Mesendoderm (in vitro differentiated cells): ENCODE results near the gene LAMA4.
A peak's percentile ranks its signal among the peaks of the same experiment; 100 is the strongest.

Experiments used
- DNase-seq: peaks from one replicate; pipeline ENCODE4 v3.0.0; 2013
- H2AK5ac ChIP-seq: 2 replicates; pipeline ENCODE4 v1.6.1; 2013; ENCODE audit warnings: low read length, inconsistent platforms
- H2BK120ac ChIP-seq: 2 replicates; pipeline ENCODE4 v1.6.1; 2013; ENCODE audit warnings: low read depth, mild to moderate bottlenecking, low read length, moderate library complexity, mixed read lengths
- H2BK15ac ChIP-seq: replicated peaks from 2 replicates; pipeline ENCODE4 v1.6.1; 2013; ENCODE audit warnings: low read depth, mild to moderate bottlenecking, moderate library complexity
- H2BK5ac ChIP-seq: 2 replicates; pipeline ENCODE4 v1.6.1; 2013; ENCODE audit warnings: low read length, inconsistent platforms
- H3K18ac ChIP-seq: 2 replicates; pipeline ENCODE4 v1.6.1; 2013; ENCODE audit warnings: mild to moderate bottlenecking, low read length, mixed read lengths
- H3K23ac ChIP-seq: one replicate; pipeline ENCODE4 v1.6.1; 2013; ENCODE audit warnings: low read length
- H3K27ac ChIP-seq: 2 replicates; pipeline ENCODE4 v1.5.1; 2013; ENCODE audit warnings: low read depth, mild to moderate bottlenecking, inconsistent platforms, low read length, moderate library complexity
- H3K27me3 ChIP-seq: 2 replicates; pipeline ENCODE4 v1.6.1; 2013; ENCODE audit warnings: low read length, control low read depth, mild to moderate bottlenecking, inconsistent platforms; ENCODE audit not compliant: insufficient read depth, poor library complexity
- H3K36me3 ChIP-seq: 2 replicates; pipeline ENCODE4 v1.6.1; 2013; ENCODE audit warnings: low read length, inconsistent platforms; ENCODE audit not compliant: control insufficient read depth, insufficient read depth
- H3K4ac ChIP-seq: one replicate; pipeline ENCODE4 v1.6.1; 2013; ENCODE audit warnings: low read depth, mild to moderate bottlenecking, low read length, moderate library complexity
- H3K4me1 ChIP-seq: 2 replicates; pipeline ENCODE4 v1.6.1; 2013; ENCODE audit warnings: low read depth, low read length, inconsistent platforms; ENCODE audit not compliant: control insufficient read depth
- H3K4me2 ChIP-seq: 2 replicates; pipeline ENCODE4 v1.6.1; 2013; ENCODE audit warnings: low read length
- H3K4me3 ChIP-seq: 2 replicates; pipeline ENCODE4 v1.5.1; 2013; ENCODE audit warnings: mild to moderate bottlenecking, low read length
- H3K56ac ChIP-seq: one replicate; pipeline ENCODE4 v1.6.1; 2013; ENCODE audit warnings: low read length
- H3K79me1 ChIP-seq: 2 replicates; pipeline ENCODE4 v1.6.1; 2013; ENCODE audit warnings: low read length, inconsistent platforms
- H3K79me2 ChIP-seq: 2 replicates; pipeline ENCODE4 v1.6.1; 2013; ENCODE audit warnings: mild to moderate bottlenecking, low read length; ENCODE audit not compliant: control insufficient read depth, insufficient read depth
- H3K9ac ChIP-seq: 2 replicates; pipeline ENCODE4 v1.6.1; 2013; ENCODE audit warnings: low read length, inconsistent platforms
- H4K5ac ChIP-seq: one replicate; pipeline ENCODE4 v1.6.1; 2013; ENCODE audit warnings: low read length
- H4K8ac ChIP-seq: one replicate; pipeline ENCODE4 v1.6.1; 2013; ENCODE audit warnings: low read depth, mild to moderate bottlenecking, control low read depth, low read length, moderate library complexity
- WGBS: extraction: QIAGEN DNeasy Blood & Tissue Kit; methylation state at CpG from one replicate; pipeline ENCODE4 v1.1.7; 2013; ENCODE audit warnings: low lambda C conversion rate, missing lambda C conversion rate; ENCODE audit not compliant: insufficient coverage; ENCODE audit errors: extremely low coverage; 5-methylcytosine and 5-hydroxymethylcytosine counted together

Gene LAMA4

GRCh38 chr6:112122756-112123155, 131.6 kb downstream of the LAMA4 start:
- Histone ChIP-seq H2BK120ac (no peak overlapping the region), H3K56ac (no peak overlapping the region), H4K5ac (no peak overlapping the region), H3K18ac (no peak overlapping the region), H2BK15ac (no peak overlapping the region), H3K23ac (no peak overlapping the region), H3K27me3 (no peaks in the 10 kb centered on the region), H3K4ac (no peak overlapping the region), H4K8ac (no peak overlapping the region), H3K4me3 (no peak overlapping the region), H3K36me3 (no peaks in the 10 kb centered on the region), H3K79me2 (no peaks in the 10 kb centered on the region), H3K4me1 (no peaks in the 10 kb centered on the region), H2BK5ac (no peak overlapping the region), H3K79me1 (no peaks in the 10 kb centered on the region), H3K4me2 (no peak overlapping the region), H2AK5ac (no peak overlapping the region), H3K27ac (no peak overlapping the region), H3K9ac (no peak overlapping the region)
- no peak for DNase-seq
- WGBS: no CpG with 5 or more reads among the region's 2 CpGs

DNA sequence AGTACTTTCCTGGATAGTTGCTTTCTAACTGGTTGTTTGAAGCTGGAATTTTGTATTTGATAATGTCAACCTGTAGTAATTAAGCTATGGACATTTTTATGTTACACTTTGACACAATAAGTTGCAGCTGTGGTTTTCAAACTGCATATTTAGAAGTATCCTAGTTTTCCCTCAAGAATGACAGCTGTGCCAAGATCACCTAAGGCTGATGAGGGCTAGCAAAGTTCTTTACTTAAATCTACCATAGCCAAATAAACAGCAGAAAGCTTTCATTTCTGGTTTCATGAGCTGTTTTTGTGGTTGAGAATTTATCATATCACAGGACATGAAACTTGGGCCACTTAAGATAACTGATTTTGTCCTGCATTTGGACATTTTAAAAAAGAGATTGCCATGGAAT, 136.3 kb downstream of the LAMA4 start:
- no peak overlapping the region for H3K4me2 ChIP-seq
- H2BK5ac ChIP-seq: no peak overlapping the region
- no peak overlapping the region for H3K4ac ChIP-seq
- H3K27me3 ChIP-seq: no peaks in the 10 kb centered on the region
- no peak overlapping the region for H3K4me3 ChIP-seq
- no peak overlapping the region for H3K23ac ChIP-seq
- no peaks in the 10 kb centered on the region for H3K79me1 ChIP-seq
- no peak overlapping the region for H3K56ac ChIP-seq
- no peak overlapping the region for H3K9ac ChIP-seq
- H3K27ac ChIP-seq: no peak overlapping the region
- no peak overlapping the region for H2BK15ac ChIP-seq
- DNase-seq: no peak
- no peak overlapping the region for H4K5ac ChIP-seq
- no peak overlapping the region for H2AK5ac ChIP-seq
- H2BK120ac ChIP-seq: no peak overlapping the region
- no peaks in the 10 kb centered on the region for H3K36me3 ChIP-seq
- no peaks in the 10 kb centered on the region for H3K79me2 ChIP-seq
- H3K18ac ChIP-seq: no peak overlapping the region
- no peaks in the 10 kb centered on the region for H3K4me1 ChIP-seq
- H4K8ac ChIP-seq: no peak overlapping the region

GRCh38 chr6:112117554-112117953, 136.8 kb downstream of the LAMA4 start:
- Histone ChIP-seq H4K8ac (no peak overlapping the region), H3K36me3 (no peaks in the 10 kb centered on the region), H3K79me2 (no peaks in the 10 kb centered on the region), H3K27me3 (no peaks in the 10 kb centered on the region), H4K5ac (no peak overlapping the region), H2BK120ac (no peak overlapping the region), H3K56ac (no peak overlapping the region), H3K79me1 (no peaks in the 10 kb centered on the region), H3K9ac (no peak overlapping the region), H3K18ac (no peak overlapping the region), H3K27ac (no peak overlapping the region), H3K23ac (no peak overlapping the region), H2BK5ac (no peak overlapping the region), H2AK5ac (no peak overlapping the region), H3K4ac (no peak overlapping the region), H2BK15ac (no peak overlapping the region), H3K4me3 (no peak overlapping the region), H3K4me1 (no peaks in the 10 kb centered on the region), H3K4me2 (no peak overlapping the region)
- no peak for DNase-seq
- no CpG with 5 or more reads among the region's 1 CpG for WGBS

DNA sequence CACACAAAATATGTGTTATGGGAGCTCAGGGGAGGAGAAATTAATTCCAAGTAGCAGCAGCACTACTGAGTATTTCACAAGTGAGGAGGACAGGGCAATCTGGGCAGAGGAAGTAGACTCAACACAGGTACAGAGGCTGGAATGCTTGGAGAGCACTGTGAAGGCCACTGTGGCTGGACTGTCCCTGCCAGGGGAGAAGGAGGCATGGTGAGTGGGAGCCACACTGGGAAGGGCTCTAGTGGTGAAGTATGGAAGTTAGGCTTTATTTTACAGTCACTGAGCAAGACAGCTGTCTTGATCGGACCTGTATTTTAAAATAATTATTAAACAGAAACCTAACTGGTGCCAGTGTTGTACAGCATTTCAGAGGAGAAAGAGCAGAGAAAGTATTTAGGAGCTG, 138.1 kb downstream of the LAMA4 start:
- H3K4me3 ChIP-seq: no peak overlapping the region
- no peak overlapping the region for H3K4ac ChIP-seq
- no peak overlapping the region for H4K8ac ChIP-seq
- H3K79me2 ChIP-seq: no peaks in the 10 kb centered on the region
- H3K18ac ChIP-seq: no peak overlapping the region
- peak; percentile 24 for DNase-seq
- no peaks in the 10 kb centered on the region for H3K4me1 ChIP-seq
- H3K9ac ChIP-seq: no peak overlapping the region
- H3K79me1 ChIP-seq: no peaks in the 10 kb centered on the region
- no peak overlapping the region for H3K56ac ChIP-seq
- H3K23ac ChIP-seq: no peak overlapping the region
- no peak overlapping the region for H2AK5ac ChIP-seq
- no CpG with 5 or more reads among the region's 1 CpG for WGBS
- no peak overlapping the region for H2BK5ac ChIP-seq
- no peaks in the 10 kb centered on the region for H3K27me3 ChIP-seq
- H3K27ac ChIP-seq: no peak overlapping the region
- H3K36me3 ChIP-seq: no peaks in the 10 kb centered on the region
- no peak overlapping the region for H2BK15ac ChIP-seq
- H2BK120ac ChIP-seq: no peak overlapping the region
- no peak overlapping the region for H4K5ac ChIP-seq
- no peak overlapping the region for H3K4me2 ChIP-seq

DNA sequence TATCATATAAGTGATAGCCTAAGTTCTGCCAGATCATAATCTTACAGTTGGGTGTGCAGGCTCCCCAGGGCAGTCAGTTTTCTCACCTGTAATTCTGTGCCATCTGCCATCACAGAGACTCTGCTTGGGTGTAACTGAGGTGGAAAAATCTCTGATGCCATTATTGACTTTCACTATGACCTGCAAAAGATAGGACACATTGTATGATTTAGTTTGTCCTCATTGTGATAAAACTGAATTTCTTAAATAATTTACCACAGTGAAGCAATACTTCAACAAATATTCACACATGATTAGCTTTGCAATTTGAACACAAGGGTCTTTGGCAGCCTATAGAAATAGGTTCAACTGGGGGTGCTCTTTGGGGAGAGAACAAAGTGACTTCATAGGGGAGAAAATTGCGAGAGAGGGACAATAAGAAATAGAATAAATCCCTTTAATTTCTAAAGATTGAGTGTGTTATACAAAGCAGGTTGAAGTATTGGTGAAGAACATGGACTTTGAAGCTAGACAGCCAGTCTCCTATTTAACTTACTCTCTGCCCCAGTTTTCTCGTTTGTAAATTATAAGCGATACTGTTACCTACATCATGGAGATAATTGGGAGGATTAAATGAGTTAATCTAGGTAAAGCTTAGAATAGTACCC, 139.7 kb downstream of the LAMA4 start:
- Histone ChIP-seq H3K4me3 (no peak overlapping the region), H3K36me3 (no peaks in the 10 kb centered on the region), H3K9ac (no peak overlapping the region), H4K5ac (no peak overlapping the region), H3K56ac (no peak overlapping the region), H2AK5ac (no peak overlapping the region), H3K27ac (no peak overlapping the region), H2BK120ac (no peak overlapping the region), H3K79me1 (no peaks in the 10 kb centered on the region), H3K4me1 (no peaks in the 10 kb centered on the region), H3K4me2 (no peak overlapping the region), H3K27me3 (no peaks in the 10 kb centered on the region), H2BK5ac (no peak overlapping the region), H4K8ac (no peak overlapping the region), H3K4ac (no peak overlapping the region), H3K79me2 (no peaks in the 10 kb centered on the region), H3K18ac (no peak overlapping the region), H2BK15ac (no peak overlapping the region), H3K23ac (no peak overlapping the region)
- WGBS: no CpG with 5 or more reads among the region's 3 CpGs
- no peak for DNase-seq

DNA sequence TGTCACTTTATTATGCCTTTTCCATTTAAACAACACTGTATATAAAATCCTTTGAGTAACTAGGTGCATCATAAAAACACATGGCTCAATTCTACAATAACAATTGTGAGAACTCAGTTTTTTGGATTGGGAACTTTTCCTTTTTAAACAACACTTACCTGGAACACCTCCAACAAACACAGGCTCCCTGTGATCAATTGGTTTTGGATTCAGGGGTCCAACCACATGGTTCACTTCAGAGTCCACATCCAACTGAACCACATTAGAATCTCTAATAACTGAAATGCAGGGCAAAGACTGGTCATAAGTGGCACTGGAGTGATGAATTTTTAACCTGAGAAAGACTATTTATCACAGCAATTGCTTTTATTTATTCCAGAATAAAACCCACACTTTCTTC, 140.4 kb downstream of the LAMA4 start:
- no peak overlapping the region for H3K18ac ChIP-seq
- no peak overlapping the region for H2AK5ac ChIP-seq
- H3K23ac ChIP-seq: no peak overlapping the region
- H3K27me3 ChIP-seq: no peaks in the 10 kb centered on the region
- no peak overlapping the region for H2BK120ac ChIP-seq
- no peak overlapping the region for H3K56ac ChIP-seq
- H3K36me3 ChIP-seq: no peaks in the 10 kb centered on the region
- H2BK5ac ChIP-seq: no peak overlapping the region
- H3K4me2 ChIP-seq: no peak overlapping the region
- H4K8ac ChIP-seq: no peak overlapping the region
- H2BK15ac ChIP-seq: no peak overlapping the region
- H3K79me1 ChIP-seq: no peaks in the 10 kb centered on the region
- no peaks in the 10 kb centered on the region for H3K4me1 ChIP-seq
- H3K4ac ChIP-seq: no peak overlapping the region
- DNase-seq: no peak
- no peak overlapping the region for H3K27ac ChIP-seq
- H3K9ac ChIP-seq: no peak overlapping the region
- no peak overlapping the region for H4K5ac ChIP-seq
- no peaks in the 10 kb centered on the region for H3K79me2 ChIP-seq
- H3K4me3 ChIP-seq: no peak overlapping the region
